OCI-LY3 (cell line): ENCODE measurements around the gene TMEM119.

Experiments
- H2AFZ ChIP-seq: fragments of 200-600, 300-600 bp; shearing (Covaris generic); 2 replicates; pipeline ENCODE4 v1.6.0; 2014; ENCODE audit warnings: antibody characterized with exemption, low read depth, low read length
- H3K27ac ChIP-seq: fragments of 200-600, 300-600 bp; sonication (generic); 2 replicates; pipeline ENCODE4 v1.5.1; 2014; ENCODE audit warnings: mild to moderate bottlenecking, low read length, moderate library complexity, mixed read lengths
- H3K27me3 ChIP-seq: fragments of 200-600, 300-600 bp; sonication (generic); 2 replicates; pipeline ENCODE4 v1.6.1; 2014; ENCODE audit warnings: low read depth, low read length, mixed read lengths
- H3K36me3 ChIP-seq: fragments of 200-600, 300-600 bp; sonication (generic); replicated peaks from 2 replicates; pipeline ENCODE3; 2014; ENCODE audit warnings: low read depth, low read length, mixed read lengths
- H3K4me1 ChIP-seq: fragments of 300-600, 200-600 bp; sonication (generic); 2 replicates; pipeline ENCODE4 v1.6.1; 2014; ENCODE audit warnings: low read length, mixed read lengths
- H3K4me2 ChIP-seq: fragments of 200-600, 300-600 bp; sonication (generic); 2 replicates; pipeline ENCODE4 v1.6.1; 2014; ENCODE audit warnings: low read length, mixed read lengths
- H3K4me3 ChIP-seq: fragments of 300-600, 200-600 bp; sonication (generic); 2 replicates; pipeline ENCODE4 v1.5.1; 2014; ENCODE audit warnings: antibody characterized with exemption, mild to moderate bottlenecking, low read length, moderate library complexity
- H3K79me2 ChIP-seq: fragments of 300-600, 200-600 bp; shearing (Covaris generic); 2 replicates; pipeline ENCODE4 v1.6.1; 2014; ENCODE audit warnings: mild to moderate bottlenecking, low read length, mixed read lengths
- H3K9ac ChIP-seq: fragments of 300-600, 200-600 bp; shearing (Covaris generic); 2 replicates; pipeline ENCODE4 v1.6.0; 2014; ENCODE audit warnings: mild to moderate bottlenecking, low read length, moderate library complexity
- H3K9me3 ChIP-seq: fragments of 200-600, 300-600 bp; shearing (Covaris generic); 2 replicates; pipeline ENCODE4 v1.6.1; 2014; ENCODE audit warnings: low read length, mixed read lengths; ENCODE audit not compliant: insufficient read depth
- H4K20me1 ChIP-seq: fragments of 200-600, 300-600 bp; sonication (generic); 2 replicates; pipeline ENCODE4 v1.6.1; 2016; ENCODE audit warnings: low read length, mixed read lengths; ENCODE audit not compliant: insufficient read depth
- CTCF ChIP-seq: fragments of 200-600, 300-600 bp; sonication (generic); IDR thresholded peaks from 2 replicates; pipeline ENCODE4 v1.5.1; 2014; ENCODE audit warnings: antibody characterized with exemption, low read length, low read depth
- EZH2phosphoT487 ChIP-seq: fragments of 200-600 bp; shearing (Covaris generic); IDR thresholded peaks from 2 replicates; pipeline ENCODE4 v1.6.1; 2018; ENCODE audit warnings: antibody characterized with exemption, mixed run types, low read depth

TMEM119 gene

GRCh38 chr12:108638141-108638827 is 40.4 kb upstream of the TMEM119 start:
- peak overlapping the region; percentile 32 for H3K9ac ChIP-seq
- no peak overlapping the region for H3K27ac ChIP-seq

GRCh38 chr12:108637222-108637971 is 39.5 kb upstream of the TMEM119 start:
- Histone ChIP-seq H3K4me2 (peak overlapping the region; percentile 70), H3K4me1 (peaks cover 96% of the 10 kb centered on the region)

More at GRCh38 chr12:108638141-108638827, 40.4 kb upstream of the TMEM119 start:
- H3K4me1 ChIP-seq: peaks cover 96% of the 10 kb centered on the region
- TF ChIP-seq EZH2phosphoT487 (no peak), CTCF (0 out of 2 replicates have a peak, but pooled peaks have one; percentile 10)
- no peaks in the 10 kb centered on the region for H3K9me3 ChIP-seq
- H3K4me2 ChIP-seq: peak overlapping the region; percentile 70
- H3K36me3 ChIP-seq: peaks cover 5% of the 10 kb centered on the region
- H3K4me3 ChIP-seq: peak overlapping the region; percentile 57
- H3K27me3 ChIP-seq: 0 out of 2 replicates have a peak, but pooled peaks cover 3% of the 10 kb centered on the region
- no peak overlapping the region for H2AFZ ChIP-seq
- H4K20me1 ChIP-seq: no peaks in the 10 kb centered on the region
- no peaks in the 10 kb centered on the region for H3K79me2 ChIP-seq

GRCh38 chr12:108635997-108636808 is 38.3 kb upstream of the TMEM119 start:
- no peak overlapping the region for H2AFZ ChIP-seq
- TF ChIP-seq EZH2phosphoT487: no peak
- no peak for TF ChIP-seq CTCF
- H3K4me3 ChIP-seq: peak overlapping the region; percentile 68
- H3K27me3 ChIP-seq: 0 out of 2 replicates have a peak, but pooled peaks cover 3% of the 10 kb centered on the region
- H3K27ac ChIP-seq: peak overlapping the region; percentile 90
- H3K9ac ChIP-seq: peak overlapping the region; percentile 48
- H3K79me2 ChIP-seq: no peaks in the 10 kb centered on the region
- peaks cover 96% of the 10 kb centered on the region for H3K4me1 ChIP-seq
- no peaks in the 10 kb centered on the region for H3K9me3 ChIP-seq
- H3K36me3 ChIP-seq: peaks cover 3% of the 10 kb centered on the region
- H3K4me2 ChIP-seq: peak overlapping the region; percentile 71
- H4K20me1 ChIP-seq: no peaks in the 10 kb centered on the region

More at GRCh38 chr12:108637222-108637971, 39.5 kb upstream of the TMEM119 start:
- Histone ChIP-seq H3K36me3 (peaks cover 3% of the 10 kb centered on the region), H3K79me2 (no peaks in the 10 kb centered on the region), H3K9me3 (no peaks in the 10 kb centered on the region), H2AFZ (no peak overlapping the region), H3K27ac (no peak overlapping the region), H3K27me3 (0 out of 2 replicates have a peak, but pooled peaks cover 3% of the 10 kb centered on the region), H4K20me1 (no peaks in the 10 kb centered on the region), H3K4me3 (peak overlapping the region; percentile 57), H3K9ac (peak overlapping the region; percentile 32)
- no peak for TF ChIP-seq EZH2phosphoT487
- no peak for TF ChIP-seq CTCF
